Activated effector memory CD4-positive, alpha-beta T cell treated with Interleukin-2 at 50 U/mL for 16 hours (primary cell): ENCODE results near the gene IL20.
"Not testable (repeated sequence)": the region's sequence is repeated elsewhere in the genome, so short reads cannot be mapped to it uniquely, and the experiment has no call there.

Source experiments
- DNase-seq: peaks from one replicate; pipeline ENCODE4 v3.0.0-alpha.2; 2020

The IL20 gene

DNA sequence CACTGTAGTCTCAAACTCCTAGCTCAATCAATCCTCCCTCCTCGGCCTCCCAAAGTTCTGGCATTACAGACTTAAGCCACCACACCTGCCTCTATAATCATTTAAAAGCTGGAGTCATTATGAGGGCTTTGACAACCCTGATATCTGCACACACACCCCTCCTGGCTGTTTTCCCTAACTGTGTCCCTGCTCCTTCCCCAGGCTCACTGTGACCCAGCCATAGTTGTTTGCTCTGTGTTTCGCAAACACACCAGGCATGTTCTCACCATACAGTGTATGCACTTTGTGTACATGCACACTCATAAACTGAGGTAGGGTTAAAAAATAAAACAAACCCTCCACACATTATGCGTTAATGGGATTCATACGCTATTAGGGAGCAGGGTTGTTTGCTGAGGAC lies 21.8 kb upstream of the IL20 start:
- no peak for DNase-seq

GRCh38 chr1:206846487-206846886 lies 18.9 kb upstream of the IL20 start:
- no peak for DNase-seq

- no peak for DNase-seq
These were observed 18.0 kb upstream of the IL20 start for GRCh38 chr1:206847337-206847834.

DNA sequence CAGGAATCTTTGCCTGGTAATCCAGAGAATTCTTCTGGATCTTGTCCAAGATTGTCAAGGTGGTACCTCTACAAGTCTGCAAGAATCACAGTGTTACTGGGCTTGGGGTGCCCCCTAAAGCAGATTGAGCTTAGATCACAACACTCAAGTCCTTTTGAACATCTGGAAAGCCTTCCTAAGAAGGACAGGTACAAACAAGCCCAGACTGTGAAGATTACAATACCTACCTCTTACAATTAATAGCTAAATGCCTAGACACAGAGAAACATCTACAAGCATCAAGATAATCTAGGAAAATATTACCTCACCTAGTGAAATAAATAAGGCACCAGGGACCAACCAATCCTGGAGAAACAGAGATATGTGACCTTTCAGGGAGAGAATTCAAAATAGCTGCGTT lies 17.5 kb upstream of the IL20 start:
- no peak for DNase-seq

DNA sequence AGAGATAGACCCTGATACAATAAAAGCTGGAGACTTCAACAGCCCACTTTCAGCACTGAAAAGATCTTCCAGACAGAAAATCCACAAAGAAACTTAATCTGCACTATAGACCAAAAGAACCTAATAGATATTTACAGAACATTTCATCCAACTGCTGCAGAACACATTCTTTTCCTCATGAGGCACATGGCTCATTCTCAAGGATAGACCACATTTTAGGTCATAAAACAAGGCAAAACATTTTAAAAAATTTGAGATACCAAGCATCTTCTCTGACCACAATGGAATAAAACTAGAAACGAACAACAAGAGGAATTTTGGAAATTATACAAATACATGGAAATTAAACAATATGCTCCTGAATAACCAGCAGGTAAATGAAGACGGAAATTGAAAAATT lies 15.0 kb upstream of the IL20 start:
- DNase-seq, result no peak

GRCh38 chr1:206851341-206852010 lies 13.9 kb upstream of the IL20 start:
- no peak for DNase-seq

- DNase-seq, result not testable (repeated sequence)
These were observed 12.8 kb upstream of the IL20 start for GRCh38 chr1:206852662-206853061.

- DNase-seq, result not testable (repeated sequence)
These were observed 11.7 kb upstream of the IL20 start for GRCh38 chr1:206853696-206854095.

GRCh38 chr1:206854401-206855129 lies 10.9 kb upstream of the IL20 start:
- no peak for DNase-seq

- DNase-seq, result no peak
These were observed 9.6 kb upstream of the IL20 start for GRCh38 chr1:206855859-206856258.

DNA sequence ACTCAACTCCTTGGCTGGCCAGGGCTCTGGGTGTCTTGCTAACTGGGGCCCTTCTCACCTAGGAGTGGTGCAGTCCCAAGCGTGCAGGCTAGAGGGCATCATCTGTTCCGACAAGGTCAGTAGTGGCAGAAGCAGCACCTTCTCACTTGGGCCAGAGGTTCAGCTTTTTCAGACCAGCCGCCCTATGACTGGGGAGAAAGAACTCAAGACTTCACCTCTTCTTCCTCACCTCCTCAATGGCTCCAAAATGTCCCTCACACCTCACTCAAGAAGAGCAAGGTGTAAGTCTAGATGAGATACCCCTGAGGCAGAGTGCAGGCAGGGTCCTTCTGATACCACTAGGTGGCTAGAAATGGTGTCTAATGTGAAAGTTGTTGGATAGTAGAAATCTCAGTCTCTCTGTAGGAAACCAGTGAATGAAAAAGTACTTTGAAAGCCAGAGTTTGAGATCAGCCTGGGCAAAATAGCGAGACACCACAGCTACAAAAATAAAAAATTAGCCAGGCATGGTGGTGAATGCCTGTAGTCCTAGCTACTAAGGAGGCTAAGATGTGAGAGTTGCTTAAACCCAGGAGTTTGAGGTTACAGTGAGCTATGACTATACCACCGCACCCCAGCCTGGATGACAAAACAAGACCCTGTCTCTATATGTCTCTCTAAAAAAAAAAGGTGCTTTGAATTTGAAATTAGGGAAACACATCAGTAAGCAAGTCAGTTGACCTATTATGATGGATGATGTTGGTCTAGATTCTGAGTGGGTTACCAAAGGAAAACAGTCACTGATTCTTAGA lies 8.6 kb upstream of the IL20 start:
- DNase-seq, result no peak

GRCh38 chr1:206859082-206859521 lies 6.3 kb upstream of the IL20 start:
- no peak for DNase-seq

DNA sequence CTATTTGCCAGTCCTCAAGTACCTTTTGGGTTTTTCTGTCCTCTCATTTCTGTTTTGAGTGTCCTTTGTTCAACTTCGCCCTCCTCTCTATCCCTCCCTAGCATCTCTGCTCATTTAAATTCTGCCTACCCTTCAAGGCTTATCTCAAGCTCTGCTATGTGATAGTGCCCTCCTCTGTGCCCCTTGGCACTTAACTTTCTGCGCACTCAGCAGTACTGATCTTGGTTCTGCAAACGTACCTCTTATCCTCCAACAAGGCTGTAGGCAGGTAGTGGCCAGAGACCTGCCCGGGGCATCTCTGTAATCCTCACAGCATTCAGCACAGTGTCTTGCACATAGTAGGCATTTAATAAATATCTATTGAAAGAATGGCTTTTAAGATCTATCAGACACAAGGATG lies 5.3 kb upstream of the IL20 start:
- no peak for DNase-seq

- no peak for DNase-seq
These were observed 2.2 kb upstream of the IL20 start for GRCh38 chr1:206863266-206863665.

GRCh38 chr1:206866062-206866461 lies 639 bp downstream of the IL20 start:
- no peak for DNase-seq

- no peak for DNase-seq
These were observed 1.8 kb downstream of the IL20 start for GRCh38 chr1:206867239-206867638.

DNA sequence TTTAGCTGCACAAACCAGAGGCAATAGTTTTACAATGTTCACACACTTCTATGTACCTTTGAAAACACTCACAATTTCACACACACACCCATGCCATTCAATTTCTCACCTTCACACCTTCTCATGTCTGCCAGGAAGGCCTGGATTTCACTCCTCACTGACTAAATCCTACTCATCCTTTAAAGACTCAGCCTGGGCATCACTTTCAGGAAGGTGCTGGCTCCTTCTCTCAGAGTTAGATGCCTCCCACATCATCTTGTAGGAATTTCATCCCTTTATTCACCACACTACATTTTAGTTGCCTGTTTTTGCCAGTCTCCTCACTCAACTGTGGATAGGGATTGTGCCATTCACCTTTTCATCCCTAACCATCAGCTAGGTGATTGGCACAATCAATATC lies 2.3 kb downstream of the IL20 start:
- no peak for DNase-seq

GRCh38 chr1:206868264-206868663 lies 2.8 kb downstream of the IL20 start:
- DNase-seq, result no peak

GRCh38 chr1:206872139-206872538 lies 6.7 kb downstream of the IL20 start:
- no peak for DNase-seq

- DNase-seq, result no peak
These were observed 8.3 kb downstream of the IL20 start for GRCh38 chr1:206873603-206874188.

GRCh38 chr1:206875752-206876377 lies 10.4 kb downstream of the IL20 start:
- no peak for DNase-seq

DNA sequence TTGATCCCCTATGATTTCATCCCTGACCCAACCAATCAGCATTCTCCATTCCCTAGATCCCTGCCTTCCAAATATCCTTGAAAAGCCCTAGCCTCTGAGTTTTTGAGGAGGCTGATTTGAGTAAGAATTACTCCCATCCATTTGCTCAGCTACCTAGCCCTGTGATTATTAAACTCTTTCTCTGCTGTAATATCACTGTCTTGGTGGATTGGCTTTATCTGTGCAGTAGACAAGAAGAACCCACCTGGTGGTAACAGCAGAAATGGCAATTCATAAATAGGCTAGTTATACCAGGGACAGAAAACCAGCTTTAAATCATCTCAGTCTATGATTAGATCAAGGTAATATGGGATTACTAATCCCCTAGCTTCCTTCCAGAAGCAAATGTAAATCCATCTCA lies 13.0 kb downstream of the IL20 start:
- DNase-seq, result no peak

DNA sequence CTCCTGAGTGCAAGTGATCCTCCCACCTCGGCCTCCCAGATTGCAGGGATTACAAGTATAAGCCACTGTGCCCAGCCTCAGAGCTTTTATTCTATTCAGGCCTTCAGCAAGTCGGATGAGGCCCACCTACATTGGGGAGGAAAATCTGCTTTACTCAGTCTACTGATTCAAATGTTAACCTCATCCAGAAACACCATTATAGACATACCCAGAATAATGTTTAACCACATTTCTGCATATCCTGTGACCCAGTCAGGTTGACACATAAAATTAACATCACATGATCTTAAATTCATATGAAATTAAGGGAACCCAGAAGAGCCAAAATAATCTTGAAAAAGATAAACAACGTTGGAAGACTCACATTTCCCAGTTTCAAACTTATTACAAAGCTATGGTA lies 14.9 kb downstream of the IL20 start:
- DNase-seq, result no peak
